Raji (cell line): ENCODE results near the gene ARPC5L.
A peak's percentile ranks its signal among the peaks of the same experiment; 100 is the strongest.

ENCODE experiments used
- POLR2A ChIP-seq: IDR thresholded peaks from 2 replicates; pipeline ENCODE4 v1.6.1; 2011; ENCODE audit warnings: low read depth, low read length, control low read depth; ENCODE audit not compliant: insufficient read depth

Gene ARPC5L

DNA sequence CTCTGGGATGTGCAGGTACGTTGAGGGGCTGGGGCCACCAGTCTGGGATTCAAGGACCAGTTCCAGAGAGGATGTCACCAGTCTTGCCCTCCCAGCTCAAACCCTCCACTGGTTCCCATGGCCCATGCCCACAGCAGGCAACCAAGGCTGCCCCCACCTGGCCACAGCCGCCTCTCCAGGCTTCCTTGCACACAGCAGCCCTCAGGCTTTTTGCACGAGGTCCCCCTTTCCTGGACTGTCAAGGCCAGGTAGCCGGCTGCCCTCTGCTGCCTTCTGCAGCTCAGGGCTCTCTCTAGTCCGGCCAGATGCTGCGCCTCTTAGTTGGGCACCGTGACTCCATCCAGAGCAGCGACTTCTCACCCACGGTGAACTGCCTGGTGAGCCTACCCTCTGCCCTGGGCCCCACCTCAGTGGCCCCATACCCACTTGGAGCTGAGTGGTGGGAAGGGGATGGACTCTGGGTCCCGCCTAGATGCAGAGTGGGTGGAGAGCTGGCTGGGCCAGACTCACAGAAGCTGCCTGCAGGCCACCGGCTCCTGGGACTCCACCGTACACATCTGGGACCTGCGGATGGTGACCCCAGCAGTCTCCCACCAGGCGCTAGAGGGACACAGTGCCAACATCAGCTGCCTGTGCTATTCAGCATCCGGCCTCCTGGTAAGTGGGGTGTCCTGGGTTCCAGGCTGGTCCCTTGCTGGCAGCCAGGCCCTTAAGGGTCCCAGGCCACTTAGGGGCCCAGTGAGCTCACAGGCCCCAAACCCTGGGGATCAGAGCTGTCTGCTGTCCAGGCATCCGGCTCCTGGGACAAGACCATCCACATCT lies 5.8 kb upstream of the ARPC5L start:
- peak; percentile 32; the same call in 1 of the 2 replicates for TF ChIP-seq POLR2A

DNA sequence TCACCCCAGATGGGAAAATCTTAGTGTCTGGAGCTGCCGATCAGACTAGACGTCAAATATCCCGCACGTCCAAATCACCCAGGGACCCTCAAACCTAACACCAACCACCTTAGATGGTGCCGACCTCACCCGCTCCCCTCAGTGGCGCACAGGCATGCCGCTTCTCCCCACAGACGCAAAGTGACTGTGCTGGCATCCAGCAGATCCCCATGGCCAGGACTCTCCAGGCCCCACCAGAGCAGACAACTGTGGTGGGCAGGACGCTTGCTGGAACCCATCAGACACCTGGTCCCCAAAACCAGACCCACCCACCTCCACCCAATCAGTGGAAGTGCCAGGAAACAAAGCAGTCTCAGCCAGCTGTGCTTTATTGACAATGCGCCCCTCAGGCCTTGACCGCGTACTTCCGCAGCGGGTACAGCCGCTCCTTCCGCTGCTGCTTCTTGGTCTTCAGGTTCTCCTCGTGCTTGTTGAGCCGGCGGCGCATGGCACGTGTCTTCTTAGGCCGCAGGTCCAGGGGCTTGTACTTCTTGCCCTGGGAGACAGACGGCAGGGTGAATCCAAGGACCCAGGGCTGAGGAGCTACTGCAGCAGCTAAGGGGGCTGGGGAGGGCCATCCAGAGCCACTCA lies 4.3 kb upstream of the ARPC5L start:
- no peak for TF ChIP-seq POLR2A

DNA sequence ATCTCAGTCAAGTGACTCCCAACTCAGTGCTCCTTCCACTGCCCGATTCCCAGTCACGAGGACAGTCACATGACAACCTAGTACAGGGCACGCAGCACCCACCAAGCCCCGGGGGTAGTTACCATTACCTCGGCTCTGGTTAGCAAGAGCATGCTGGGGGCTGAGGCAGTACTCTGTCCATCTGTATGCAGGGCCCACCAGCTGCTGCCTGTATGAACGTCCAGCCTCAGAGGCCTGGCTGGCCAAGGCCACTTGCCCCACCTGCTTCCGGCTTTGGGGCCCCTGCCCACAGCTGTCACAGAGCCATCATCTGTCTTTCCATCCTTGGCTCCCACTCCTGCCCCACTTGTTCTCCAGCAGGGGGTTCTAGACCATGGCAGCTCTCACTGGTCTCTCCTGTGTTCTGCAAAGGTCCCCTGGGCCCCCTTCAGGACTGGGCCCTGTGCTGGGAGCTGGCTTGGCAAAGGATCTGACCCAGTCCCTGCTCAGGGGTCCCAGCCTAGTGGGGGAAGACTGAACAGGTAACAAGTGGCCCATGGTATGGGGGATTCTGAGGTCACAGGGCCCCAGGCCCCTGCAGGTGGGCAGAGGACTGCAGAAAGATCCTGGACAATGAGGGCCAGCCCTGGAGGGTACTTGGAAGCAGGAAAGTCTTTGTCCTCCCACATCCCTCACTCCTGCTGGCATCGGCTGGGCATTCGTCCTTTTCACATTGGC lies 3.4 kb upstream of the ARPC5L start:
- no peak for TF ChIP-seq POLR2A

DNA sequence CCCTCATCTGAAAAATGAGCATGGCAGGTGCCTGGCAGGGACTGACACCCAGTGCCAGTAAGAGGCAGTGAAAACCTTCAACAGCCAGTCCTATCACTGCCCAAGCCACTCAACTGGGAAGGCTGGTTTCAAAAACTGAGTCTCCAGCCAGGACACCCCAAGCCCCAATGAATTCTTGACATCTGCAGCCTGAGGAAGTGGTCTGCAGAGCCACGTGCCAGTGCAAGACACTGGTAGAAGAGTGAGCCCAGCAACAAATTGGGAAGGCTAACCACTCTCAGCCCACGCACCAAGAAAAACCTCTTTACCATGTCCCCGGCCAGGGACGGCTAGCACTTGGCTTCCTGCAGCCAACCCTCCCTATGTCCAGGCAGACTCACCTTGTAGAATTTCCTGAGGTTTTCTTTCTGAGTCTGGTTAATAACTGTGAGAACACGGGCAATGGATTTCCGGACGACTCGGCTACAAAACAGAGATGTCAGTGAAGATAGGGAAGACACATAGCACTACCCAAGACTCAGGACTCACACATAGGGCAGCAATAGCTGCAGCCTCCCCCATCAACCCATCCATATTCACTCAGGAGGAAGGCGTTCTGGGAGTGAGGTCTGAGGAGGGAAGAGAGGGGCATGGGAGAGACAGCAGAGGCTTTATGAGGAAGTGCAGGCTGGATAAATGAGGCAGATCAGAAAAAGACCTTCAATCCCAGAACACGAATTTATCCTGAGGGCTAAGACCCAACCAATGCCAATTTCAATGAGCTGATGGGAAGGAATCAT lies 1.9 kb upstream of the ARPC5L start:
- TF ChIP-seq POLR2A = no peak

DNA sequence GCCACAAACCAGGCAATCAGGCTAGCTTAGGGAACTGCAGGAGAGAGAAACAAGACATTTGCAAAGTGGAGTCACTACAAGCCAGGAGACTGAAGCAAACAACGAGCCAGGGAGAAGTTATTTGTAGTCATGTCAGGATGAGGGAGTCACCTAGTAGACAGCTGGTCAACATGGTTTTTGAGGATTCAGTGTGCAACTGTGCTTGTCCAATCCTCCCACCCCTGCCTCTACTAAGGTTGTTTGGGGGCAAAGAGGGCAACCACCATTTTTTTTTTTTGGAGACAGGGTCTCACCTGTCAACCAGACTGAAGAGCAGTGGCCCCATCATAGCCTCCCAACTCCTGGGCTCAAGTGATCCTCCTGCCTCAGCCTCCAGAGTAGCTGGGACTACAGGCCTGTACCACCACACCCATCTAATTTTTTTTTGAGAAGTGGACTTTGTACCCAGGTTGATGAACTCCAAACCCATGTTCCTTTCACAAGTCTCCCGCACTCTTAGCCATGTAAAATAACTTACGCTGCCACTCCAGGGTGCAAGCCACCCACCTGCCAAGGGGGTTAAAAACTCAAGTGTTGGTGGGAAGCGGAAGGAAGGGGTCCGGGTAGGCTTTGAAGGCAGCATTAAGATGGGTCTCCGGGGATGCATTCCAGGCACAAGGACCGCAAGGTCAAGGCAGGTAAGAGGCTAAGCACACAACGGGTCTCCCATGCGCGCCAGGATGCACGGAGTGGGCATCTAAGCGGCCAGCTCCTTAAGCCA lies 1.2 kb upstream of the ARPC5L start:
- no peak for TF ChIP-seq POLR2A

DNA sequence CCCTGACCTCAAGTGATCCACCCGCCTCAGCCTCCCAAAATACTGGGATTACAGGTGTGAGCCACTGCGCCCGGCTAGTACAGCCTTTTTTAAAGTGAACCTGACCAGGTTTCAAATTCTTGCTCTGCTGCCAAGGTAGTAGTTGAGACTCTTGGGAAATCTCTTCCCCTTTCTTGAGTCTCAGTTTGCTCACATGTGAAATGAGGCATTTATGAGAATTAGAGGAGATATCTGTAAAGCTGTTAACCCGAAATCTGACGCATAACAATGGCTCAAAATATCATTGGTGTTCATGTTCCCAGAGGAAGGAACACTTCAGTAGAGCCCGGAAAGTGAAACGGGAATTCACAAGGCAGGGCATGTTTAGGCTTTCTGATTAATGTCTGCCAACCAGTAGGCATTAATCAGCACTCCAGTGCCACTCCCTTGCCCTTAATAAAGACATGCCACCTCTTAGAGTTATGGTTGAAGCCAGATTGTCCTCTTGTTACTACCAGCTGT lies 1.5 kb downstream of the ARPC5L start:
- no peak for TF ChIP-seq POLR2A

DNA sequence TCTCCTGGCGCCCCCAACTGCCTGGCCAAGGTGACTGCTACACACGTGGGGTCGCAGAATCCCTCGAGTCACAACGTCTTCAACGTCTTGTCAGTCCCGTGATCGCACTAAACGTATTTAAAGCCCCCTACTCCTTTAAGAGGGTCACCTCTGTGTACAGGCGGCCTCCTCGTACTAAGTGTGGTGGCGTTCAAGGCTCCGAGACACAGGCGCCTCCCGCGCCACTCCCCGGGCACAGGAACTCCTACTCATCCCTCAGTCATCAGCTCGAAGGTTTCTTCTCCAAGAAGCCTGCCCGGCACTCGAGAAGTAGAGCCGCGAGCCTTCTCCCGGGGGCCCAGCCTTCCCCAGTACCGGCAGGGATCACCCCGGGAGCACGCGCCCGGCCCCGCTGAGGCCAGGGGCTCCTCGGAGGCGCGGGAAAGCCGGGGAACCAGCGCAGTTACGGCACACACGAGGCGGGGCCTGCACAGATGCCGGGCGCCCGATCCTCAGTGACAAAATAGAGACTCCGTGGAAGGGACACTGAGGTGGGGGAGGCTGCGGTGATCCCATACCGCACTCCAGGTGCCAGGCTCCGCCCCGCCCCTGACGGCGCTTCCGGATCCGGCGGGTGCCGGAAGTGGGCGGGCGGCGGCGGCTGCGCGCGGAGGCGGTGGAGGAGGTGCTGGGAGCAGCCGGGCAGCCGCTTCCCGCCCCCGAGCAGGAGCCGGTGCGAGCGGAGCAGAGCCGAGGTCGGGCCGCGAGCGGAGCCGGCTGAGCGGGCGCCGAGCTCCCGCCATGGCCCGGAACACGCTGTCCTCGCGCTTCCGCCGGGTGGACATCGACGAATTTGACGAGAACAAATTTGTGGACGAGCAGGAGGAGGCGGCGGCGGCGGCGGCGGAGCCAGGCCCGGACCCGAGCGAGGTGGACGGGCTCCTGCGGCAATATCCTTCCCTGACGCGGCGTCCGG lies 6.9 kb downstream of the ARPC5L start:
- TF ChIP-seq POLR2A = peak; percentile 89

DNA sequence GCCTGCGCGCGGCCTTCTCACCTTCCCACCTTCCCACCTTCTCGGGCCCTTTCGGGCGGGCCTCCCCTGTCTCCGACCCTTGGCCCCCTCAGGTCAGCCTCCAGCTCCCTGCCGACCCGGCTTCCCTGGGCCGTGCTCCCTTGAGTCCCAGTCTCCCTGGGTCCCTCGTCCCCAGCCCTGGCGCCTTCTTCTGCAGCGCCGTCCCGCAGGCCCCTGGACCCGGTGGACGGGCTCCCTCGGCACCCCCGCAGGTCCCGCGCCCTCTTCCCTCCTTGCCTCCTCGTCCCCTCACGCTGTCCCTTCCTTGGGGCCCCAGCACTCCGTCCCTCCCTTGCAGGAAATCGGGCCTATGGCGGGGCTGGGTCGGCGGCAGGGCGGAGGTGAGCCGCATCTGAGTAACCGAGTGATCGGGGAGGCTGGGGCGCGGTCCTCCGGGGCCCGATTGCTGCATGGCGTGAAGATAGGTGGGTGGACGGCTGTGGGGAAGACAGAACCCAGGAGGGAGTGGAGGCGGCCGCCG lies 7.6 kb downstream of the ARPC5L start:
- TF ChIP-seq POLR2A = no peak

DNA sequence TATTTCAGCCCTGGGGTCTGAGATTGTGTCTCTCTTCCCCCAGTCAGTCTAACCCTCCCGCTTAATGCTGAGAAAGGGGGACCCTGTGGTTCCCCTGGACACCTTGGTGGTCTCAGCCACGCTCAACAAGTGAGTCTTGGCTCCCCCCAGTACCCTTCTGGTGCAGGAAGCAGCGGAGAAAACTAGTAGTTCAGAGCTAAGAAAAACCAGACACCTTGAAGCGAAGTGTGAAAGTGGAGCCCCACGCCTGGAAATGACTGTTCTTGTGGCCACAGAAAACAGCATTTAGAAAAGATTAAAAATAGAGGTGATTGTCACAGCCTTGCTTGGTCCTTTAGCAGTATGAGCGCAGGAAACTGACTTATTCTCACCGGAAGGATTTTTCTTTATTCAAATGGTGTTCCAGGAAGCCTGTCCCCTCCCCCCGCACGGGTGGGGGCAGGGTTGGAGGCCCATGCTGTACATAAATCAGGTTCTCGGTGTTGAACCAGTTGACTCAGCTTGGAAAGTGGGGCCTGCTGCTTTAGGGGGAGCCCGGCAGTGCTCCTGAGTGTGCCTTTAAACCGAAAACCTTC lies 8.1 kb downstream of the ARPC5L start:
- 0 out of 2 replicates have a peak, but pooled peaks have one; percentile 31 for TF ChIP-seq POLR2A

DNA sequence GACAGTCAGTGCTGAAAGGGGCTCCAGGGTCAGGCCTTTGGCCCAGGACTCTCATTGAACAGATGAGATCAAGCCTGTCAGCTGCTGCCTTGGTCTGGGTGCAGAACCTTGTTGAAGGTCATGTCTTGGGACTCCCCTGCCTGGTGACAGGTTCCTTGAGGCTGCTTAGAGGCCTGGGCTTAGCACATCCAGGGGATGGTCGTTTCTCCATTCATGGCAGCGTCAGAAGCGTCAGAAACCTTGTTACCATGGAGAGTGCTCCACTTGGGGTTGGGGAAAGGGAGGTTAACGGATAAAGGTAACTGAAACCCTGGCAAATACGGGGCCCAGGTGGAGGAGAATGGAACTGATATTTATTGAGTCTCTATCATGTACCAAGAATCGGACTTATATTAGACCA lies 8.8 kb downstream of the ARPC5L start:
- TF ChIP-seq POLR2A = no peak

DNA sequence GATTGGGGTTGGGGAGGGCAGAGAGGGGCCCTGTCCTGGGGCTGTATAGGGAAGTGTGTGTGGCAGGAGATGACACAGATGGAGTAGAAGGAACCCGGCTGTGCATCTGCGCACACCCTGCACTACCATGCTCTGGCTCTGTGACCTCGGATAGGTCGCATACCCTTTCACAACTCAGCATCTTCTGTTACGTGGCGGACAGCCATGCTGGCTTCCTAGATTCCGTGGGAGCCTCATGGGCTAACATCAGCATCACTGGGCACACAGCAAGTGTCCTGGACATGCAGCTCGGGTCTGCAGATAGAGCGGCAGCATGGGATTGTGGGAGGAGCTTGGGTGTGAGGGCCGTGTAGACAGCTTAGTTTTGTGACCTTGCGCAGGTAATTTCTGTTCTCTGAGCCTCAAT lies 9.2 kb downstream of the ARPC5L start:
- no peak for TF ChIP-seq POLR2A

DNA sequence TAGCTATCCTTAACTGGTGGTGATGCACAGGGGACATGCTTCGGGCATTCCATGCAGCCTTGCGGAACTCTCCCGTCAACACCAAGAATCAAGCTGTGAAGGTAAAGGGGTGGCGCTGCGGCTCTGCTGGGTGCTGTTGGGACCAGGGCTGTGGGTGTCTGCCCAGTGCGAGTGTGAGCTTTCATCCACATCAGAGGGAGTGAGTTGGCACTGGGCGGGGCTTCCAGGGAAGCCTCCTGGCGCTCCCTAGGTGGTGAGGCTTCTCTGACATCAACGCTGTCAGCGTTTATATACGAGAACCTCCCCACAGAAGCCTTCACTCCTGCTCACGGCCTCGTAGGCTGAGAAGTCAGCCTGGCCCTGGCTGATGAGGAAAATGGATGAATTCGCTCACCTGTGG lies 11.7 kb downstream of the ARPC5L start:
- TF ChIP-seq POLR2A = no peak

DNA sequence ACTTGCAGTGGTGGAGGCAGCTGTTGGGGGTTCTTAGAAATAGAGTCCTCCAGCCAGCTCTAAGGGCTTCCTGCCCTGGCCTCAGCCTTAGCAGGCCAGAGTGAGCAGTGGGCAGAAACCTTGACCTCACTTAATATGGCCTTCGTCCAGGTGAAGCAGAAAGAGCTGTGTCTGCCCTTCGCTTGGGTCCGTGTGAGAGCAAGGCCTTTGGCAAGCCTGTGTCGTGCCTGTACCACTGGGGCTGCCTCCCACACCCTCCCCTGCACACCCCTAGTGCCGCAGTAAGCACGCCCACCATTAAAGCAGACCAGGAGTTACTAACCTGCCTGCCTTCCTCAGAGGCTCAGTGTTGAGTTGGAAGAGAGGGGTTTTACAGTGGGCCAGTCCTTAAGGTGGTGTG lies 13.6 kb downstream of the ARPC5L start:
- no peak for TF ChIP-seq POLR2A
